IPS-18c (cell line): ENCODE measurements around the gene TIMM10.

Experiments
- H3K4me3 ChIP-seq: 2 replicates; pipeline ENCODE4 v1.7.0; 2013; ENCODE audit warnings: low read depth, mild to moderate bottlenecking, low read length, moderate library complexity; ENCODE audit not compliant: insufficient read depth
- H3K9me3 ChIP-seq: one replicate; pipeline ENCODE4 v1.6.1; 2013; ENCODE audit warnings: mild to moderate bottlenecking, low read length, moderate library complexity; ENCODE audit not compliant: control insufficient read depth, insufficient read depth

TIMM10 gene

GRCh38 chr11:57513911-57514537 lies 16.5 kb downstream of the TIMM10 start:
- H3K4me3 ChIP-seq = peak overlapping the region; percentile 78
- H3K9me3 ChIP-seq = no peaks in the 10 kb centered on the region

GRCh38 chr11:57513452-57513795 lies 17.1 kb downstream of the TIMM10 start:
- no peaks in the 10 kb centered on the region for H3K9me3 ChIP-seq
- peak overlapping the region; percentile 78 for H3K4me3 ChIP-seq

- no peak overlapping the region for H3K4me3 ChIP-seq
- no peaks in the 10 kb centered on the region for H3K9me3 ChIP-seq
These were observed 17.7 kb downstream of the TIMM10 start for GRCh38 chr11:57512646-57513451.

GRCh38 chr11:57511741-57512430 lies 18.7 kb downstream of the TIMM10 start:
- H3K4me3 ChIP-seq = no peak overlapping the region
- H3K9me3 ChIP-seq = no peaks in the 10 kb centered on the region

- H3K9me3 ChIP-seq = no peaks in the 10 kb centered on the region
These were observed 22.0 kb downstream of the TIMM10 start for GRCh38 chr11:57508341-57509170.

GRCh38 chr11:57506522-57506921 lies 24.0 kb downstream of the TIMM10 start:
- H3K9me3 ChIP-seq = no peaks in the 10 kb centered on the region
- no peak overlapping the region for H3K4me3 ChIP-seq

More at GRCh38 chr11:57508341-57509170, 22.0 kb downstream of the TIMM10 start:
- no peak overlapping the region for H3K4me3 ChIP-seq

- Histone ChIP-seq H3K9me3 (no peaks in the 10 kb centered on the region), H3K4me3 (no peak overlapping the region)
These were observed 26.0 kb downstream of the TIMM10 start for GRCh38 chr11:57504511-57504910.

GRCh38 chr11:57502870-57503269 lies 27.7 kb downstream of the TIMM10 start:
- H3K9me3 ChIP-seq = no peaks in the 10 kb centered on the region
- no peak overlapping the region for H3K4me3 ChIP-seq

GRCh38 chr11:57502376-57502775 lies 28.2 kb downstream of the TIMM10 start:
- no peaks in the 10 kb centered on the region for H3K9me3 ChIP-seq
- H3K4me3 ChIP-seq = no peak overlapping the region

GRCh38 chr11:57501953-57502352 lies 28.6 kb downstream of the TIMM10 start:
- no peaks in the 10 kb centered on the region for H3K9me3 ChIP-seq
- no peak overlapping the region for H3K4me3 ChIP-seq

- Histone ChIP-seq H3K4me3 (no peak overlapping the region; the same call in 1 of the 2 replicates), H3K9me3 (no peaks in the 10 kb centered on the region)
These were observed 29.6 kb downstream of the TIMM10 start for GRCh38 chr11:57500926-57501325.

- no peaks in the 10 kb centered on the region for H3K9me3 ChIP-seq
These were observed 30.0 kb downstream of the TIMM10 start for GRCh38 chr11:57500515-57500914.

GRCh38 chr11:57499983-57500461 lies 30.5 kb downstream of the TIMM10 start:
- peak overlapping the region; percentile 20; the same call in 1 of the 2 replicates for H3K4me3 ChIP-seq

More at GRCh38 chr11:57500515-57500914, 30.0 kb downstream of the TIMM10 start:
- H3K4me3 ChIP-seq = peak overlapping the region; percentile 20; the same call in 1 of the 2 replicates

GRCh38 chr11:57499413-57499982 lies 31.1 kb downstream of the TIMM10 start:
- H3K4me3 ChIP-seq = peak overlapping the region; percentile 38; the same call in 1 of the 2 replicates
- H3K9me3 ChIP-seq = no peaks in the 10 kb centered on the region

More at GRCh38 chr11:57499983-57500461, 30.5 kb downstream of the TIMM10 start:
- no peaks in the 10 kb centered on the region for H3K9me3 ChIP-seq

GRCh38 chr11:57498540-57498939 lies 32.0 kb downstream of the TIMM10 start:
- Histone ChIP-seq H3K4me3 (no peak overlapping the region), H3K9me3 (no peaks in the 10 kb centered on the region)

GRCh38 chr11:57497303-57498247 lies 33.0 kb downstream of the TIMM10 start:
- Histone ChIP-seq H3K9me3 (no peaks in the 10 kb centered on the region), H3K4me3 (no peak overlapping the region)
